ENCODE results near the gene OR4D5.

DNA sequence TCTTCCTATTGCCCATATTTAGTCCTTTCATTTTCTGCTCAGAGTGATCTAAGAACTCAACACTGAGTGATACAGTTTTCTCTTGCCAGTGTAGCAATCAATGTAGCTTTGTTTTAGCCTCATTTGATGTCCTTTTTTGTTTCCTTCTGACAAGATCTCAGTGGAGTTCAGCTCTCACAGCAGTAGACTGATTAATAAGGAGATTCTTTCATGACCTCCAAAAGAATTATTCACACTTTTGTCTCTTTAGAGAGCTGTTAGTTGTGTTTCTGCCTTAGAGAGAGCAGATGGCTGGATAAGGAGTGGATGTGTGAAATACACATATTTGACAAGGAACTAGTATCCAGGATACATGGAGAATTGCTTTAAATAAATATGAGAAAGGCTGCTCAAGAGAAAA is 47.4 kb upstream of the OR4D5 start:
- TF ChIP-seq CTCF (IDR thresholded peaks at IDR 0.05) = no peak
- TF ChIP-seq POLR2A (IDR thresholded peaks at IDR 0.05) = no peak

Data from body of pancreas (tissue), 4 donors.